Activated naive CD8-positive, alpha-beta T cell treated with anti-CD3 and anti-CD28 coated beads for 36 hours (primary cell): Measurements from ENCODE around the gene KLHL4. TPM values are rescaled to one million over a fixed set of nuclear protein-coding genes. Genes with fewer than 3 reads are reported as not detected.
"Not testable (repeated sequence)": the region's sequence is repeated elsewhere in the genome, so short reads cannot be mapped to it uniquely, and the experiment has no call there.

Experiments used
- DNase-seq: peaks from one replicate; pipeline ENCODE4 v3.0.0; 2021
- H3K27ac Mint-ChIP-seq: one replicate; pipeline ENCODE4 v1.8.0; 2022; ENCODE audit warnings: mild to moderate bottlenecking, moderate library complexity, mixed read lengths
- H3K27me3 Mint-ChIP-seq: one replicate; pipeline ENCODE4 v1.8.0; 2022; ENCODE audit warnings: mild to moderate bottlenecking, mixed read lengths
- H3K36me3 Mint-ChIP-seq: one replicate; pipeline ENCODE4 v1.8.0; 2021; ENCODE audit warnings: mild to moderate bottlenecking, mixed read lengths
- H3K4me1 Mint-ChIP-seq: one replicate; pipeline ENCODE4 v1.8.0; 2021; ENCODE audit warnings: mixed read lengths
- H3K4me3 Mint-ChIP-seq: one replicate; pipeline ENCODE4 v1.8.0; 2022; ENCODE audit warnings: mild to moderate bottlenecking, moderate library complexity, mixed read lengths
- H3K9me3 Mint-ChIP-seq: one replicate; pipeline ENCODE4 v1.8.0; 2022; ENCODE audit warnings: mixed read lengths
- total RNA-seq, 2 experiments: library from RNA; stranded (reverse); gene quantifications; one replicate each; pipeline ENCODE4 v1.2.3, GENCODE V29; 2021

KLHL4 gene
- total RNA-seq, 2 experiments from 2014 or later, result not detected

DNA sequence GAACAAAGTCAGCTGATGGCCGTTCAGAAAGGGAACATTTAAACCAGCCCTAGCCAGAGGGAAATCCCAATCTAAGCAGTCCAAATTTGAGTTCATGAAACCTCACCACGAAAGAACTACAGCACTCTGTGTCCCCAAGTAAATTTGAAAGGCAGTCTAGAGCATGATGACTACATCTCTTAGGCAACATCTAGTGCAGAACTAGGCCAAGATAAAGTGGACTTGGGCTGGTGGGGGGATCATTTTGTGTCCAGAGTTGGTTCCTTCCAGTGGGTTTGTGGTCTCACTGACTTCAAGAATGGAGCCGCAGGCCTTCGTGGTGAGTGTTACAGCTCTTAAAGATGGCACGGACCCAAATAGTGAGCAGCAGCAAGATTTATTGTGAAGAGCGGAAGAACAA, 64.9 kb downstream of the KLHL4 start:
- Mint-ChIP-seq H3K36me3 (no peaks in the 10 kb centered on the region), H3K4me3 (no peak overlapping the region), H3K27me3 (no peaks in the 10 kb centered on the region), H3K9me3 (peaks cover 3% of the 10 kb centered on the region), H3K4me1 (no peaks in the 10 kb centered on the region), H3K27ac (no peak overlapping the region)
- DNase-seq, result no peak

DNA sequence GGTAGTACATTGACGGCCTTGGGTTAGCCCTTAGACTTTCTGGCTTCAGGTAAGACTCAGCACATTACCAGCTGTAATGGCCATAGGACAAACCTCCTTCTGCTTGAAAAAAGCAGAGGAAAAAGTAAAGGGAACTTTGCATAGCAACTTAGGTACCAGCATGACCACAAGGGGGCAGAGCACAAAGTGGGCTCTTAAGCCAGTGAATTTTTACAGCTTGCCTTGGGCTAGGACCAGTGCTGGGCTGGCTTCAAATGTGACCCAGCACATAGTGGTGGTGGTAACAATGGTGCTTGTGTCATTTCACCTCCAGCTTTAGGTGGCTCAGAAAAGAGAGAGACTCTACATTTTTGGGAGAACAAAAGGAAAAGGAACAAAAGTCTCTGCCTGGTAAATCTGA, 66.1 kb downstream of the KLHL4 start:
- no peaks in the 10 kb centered on the region for H3K4me1 Mint-ChIP-seq
- no peak overlapping the region for H3K27ac Mint-ChIP-seq
- no peaks in the 10 kb centered on the region for H3K27me3 Mint-ChIP-seq
- no peak for DNase-seq
- H3K36me3 Mint-ChIP-seq, result no peaks in the 10 kb centered on the region
- H3K4me3 Mint-ChIP-seq, result no peak overlapping the region
- H3K9me3 Mint-ChIP-seq, result peaks cover 5% of the 10 kb centered on the region

DNA sequence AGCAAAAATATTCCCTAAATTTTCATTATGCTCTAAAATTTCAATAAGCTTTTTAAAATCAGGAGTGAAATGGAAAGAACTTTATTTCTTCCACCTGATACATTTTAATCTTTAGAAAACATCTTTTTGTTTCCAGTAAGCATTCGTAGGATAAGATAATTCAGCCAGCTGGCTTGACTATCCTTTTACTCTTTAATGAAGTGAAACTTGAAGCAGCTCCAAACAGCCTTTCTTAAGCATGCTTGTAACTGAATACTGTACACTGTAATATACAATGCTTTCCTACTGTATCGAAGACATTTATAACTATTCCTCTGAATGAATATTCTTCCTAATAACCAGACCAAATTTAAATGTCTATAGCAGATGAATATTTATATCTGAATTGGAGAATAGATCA, 98.8 kb downstream of the KLHL4 start:
- H3K9me3 Mint-ChIP-seq, result no peaks in the 10 kb centered on the region
- no peaks in the 10 kb centered on the region for H3K36me3 Mint-ChIP-seq
- no peak overlapping the region for H3K4me3 Mint-ChIP-seq
- no peak for DNase-seq
- no peak overlapping the region for H3K27ac Mint-ChIP-seq
- H3K27me3 Mint-ChIP-seq, result no peaks in the 10 kb centered on the region
- no peaks in the 10 kb centered on the region for H3K4me1 Mint-ChIP-seq

DNA sequence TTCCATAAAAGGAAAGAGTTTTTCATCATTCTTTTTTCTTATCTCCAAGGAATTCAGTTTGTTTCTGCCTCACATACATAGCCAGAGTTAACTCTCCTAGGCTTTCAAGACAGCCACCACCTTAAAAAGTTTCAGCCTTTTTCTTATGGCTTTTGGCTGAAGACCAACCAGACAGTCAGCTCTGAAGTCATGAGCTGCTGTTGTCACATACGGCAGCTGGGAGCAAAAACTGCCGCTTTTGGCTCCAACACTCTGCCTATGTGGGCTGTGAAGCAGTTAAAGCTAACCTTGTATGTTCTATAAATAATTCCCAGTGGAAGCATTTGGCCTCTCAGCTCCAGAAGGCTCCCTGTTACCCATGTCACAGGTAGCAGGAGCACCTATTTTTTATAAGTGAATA, 104.1 kb downstream of the KLHL4 start:
- no peak overlapping the region for H3K4me3 Mint-ChIP-seq
- no peak overlapping the region for H3K27ac Mint-ChIP-seq
- H3K4me1 Mint-ChIP-seq, result no peaks in the 10 kb centered on the region
- no peaks in the 10 kb centered on the region for H3K27me3 Mint-ChIP-seq
- no peaks in the 10 kb centered on the region for H3K9me3 Mint-ChIP-seq
- no peak for DNase-seq
- H3K36me3 Mint-ChIP-seq, result no peaks in the 10 kb centered on the region

DNA sequence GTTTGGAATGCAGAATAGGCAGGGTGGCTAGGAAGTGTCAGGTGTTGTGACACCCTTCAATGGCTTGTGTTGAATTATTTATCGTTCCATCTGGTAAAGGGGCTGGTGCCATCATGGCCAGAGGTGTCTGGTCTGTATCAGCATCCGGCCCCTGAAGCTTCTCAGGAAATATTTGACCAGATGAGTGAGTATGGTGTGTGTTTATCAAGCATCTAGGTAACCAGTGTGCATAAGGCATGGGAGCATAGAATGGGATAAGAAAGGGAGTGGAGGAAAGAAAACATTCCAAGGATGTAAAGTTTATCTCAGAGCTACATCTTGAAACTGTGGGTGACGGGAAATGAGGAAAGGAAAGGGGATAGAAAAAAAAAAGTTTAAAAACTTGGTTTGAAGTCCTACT, 109.4 kb downstream of the KLHL4 start:
- Mint-ChIP-seq H3K27ac (no peak overlapping the region), H3K4me3 (no peak overlapping the region), H3K4me1 (no peaks in the 10 kb centered on the region), H3K9me3 (no peaks in the 10 kb centered on the region), H3K27me3 (no peaks in the 10 kb centered on the region), H3K36me3 (no peaks in the 10 kb centered on the region)
- no peak for DNase-seq

DNA sequence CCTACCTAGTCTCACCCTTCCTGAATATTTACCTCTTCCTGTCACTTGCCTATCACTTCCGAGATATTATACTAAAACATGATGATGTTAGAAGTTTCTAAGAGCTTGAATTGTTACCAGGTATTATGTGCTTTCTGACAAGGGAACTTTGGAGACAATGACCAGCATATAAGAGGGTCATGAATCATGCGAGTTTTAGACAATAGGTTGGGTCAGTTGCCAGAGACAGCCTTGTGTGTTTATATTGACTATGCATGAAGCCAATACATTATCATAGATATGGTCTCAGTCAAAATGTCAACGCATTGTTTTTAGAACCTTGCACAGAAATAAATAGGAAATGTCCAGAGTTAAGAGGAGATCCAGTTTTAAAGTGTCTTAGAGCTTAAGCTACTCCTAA, 116.8 kb downstream of the KLHL4 start:
- Mint-ChIP-seq H3K9me3 (no peaks in the 10 kb centered on the region), H3K27me3 (no peaks in the 10 kb centered on the region), H3K4me3 (no peak overlapping the region)

DNA sequence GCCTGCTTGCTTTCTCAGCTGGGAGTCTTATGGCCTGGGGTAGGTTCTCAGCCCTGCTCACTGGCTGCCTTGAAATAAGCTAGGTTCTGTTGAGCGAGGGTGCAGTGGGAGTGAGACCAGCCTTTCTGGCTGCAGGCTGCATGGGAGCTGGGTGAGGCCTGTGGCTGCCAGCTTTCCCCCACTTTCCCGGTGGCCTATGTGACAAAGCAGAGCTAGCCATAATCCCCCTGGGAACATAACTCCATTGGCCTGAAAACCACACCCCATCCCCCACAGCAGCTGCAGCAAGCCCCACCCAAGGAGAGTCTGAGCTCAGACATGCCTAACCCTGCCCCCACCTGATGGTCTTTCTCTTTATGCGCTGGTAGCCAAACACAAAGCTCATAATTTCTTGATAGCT, 118.9 kb downstream of the KLHL4 start:
- Mint-ChIP-seq H3K27ac (no peak overlapping the region), H3K36me3 (no peaks in the 10 kb centered on the region), H3K4me1 (no peaks in the 10 kb centered on the region), H3K4me3 (no peak overlapping the region), H3K9me3 (no peaks in the 10 kb centered on the region), H3K27me3 (no peaks in the 10 kb centered on the region)
- DNase-seq, result no peak

More for the DNA sequence above, 116.8 kb downstream of the KLHL4 start:
- Mint-ChIP-seq H3K4me1 (no peaks in the 10 kb centered on the region), H3K27ac (no peak overlapping the region), H3K36me3 (no peaks in the 10 kb centered on the region)
- DNase-seq, result no peak

DNA sequence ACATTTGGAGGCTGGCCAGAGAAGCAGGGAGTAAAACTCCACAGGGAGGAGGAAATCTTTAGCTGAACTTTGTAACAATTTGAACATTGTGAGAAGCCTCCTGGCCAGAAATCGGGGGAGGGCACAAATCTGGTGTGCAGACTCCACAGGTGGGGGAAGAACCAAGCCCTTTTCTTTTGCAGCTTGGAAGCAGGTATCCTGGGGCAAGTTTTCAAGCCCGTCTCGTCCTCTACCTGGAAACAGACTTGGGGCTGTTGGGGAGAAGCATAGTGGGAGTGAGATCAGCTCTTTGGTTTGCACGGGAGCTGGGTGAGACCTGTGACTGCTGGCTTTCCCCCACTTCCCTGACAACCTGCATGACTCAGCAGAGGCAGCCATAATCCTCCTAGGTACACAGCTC, 123.8 kb downstream of the KLHL4 start:
- H3K27me3 Mint-ChIP-seq, H3K27ac Mint-ChIP-seq, H3K4me1 Mint-ChIP-seq, H3K4me3 Mint-ChIP-seq, H3K36me3 Mint-ChIP-seq, H3K9me3 Mint-ChIP-seq, DNase-seq: not testable (repeated sequence)

DNA sequence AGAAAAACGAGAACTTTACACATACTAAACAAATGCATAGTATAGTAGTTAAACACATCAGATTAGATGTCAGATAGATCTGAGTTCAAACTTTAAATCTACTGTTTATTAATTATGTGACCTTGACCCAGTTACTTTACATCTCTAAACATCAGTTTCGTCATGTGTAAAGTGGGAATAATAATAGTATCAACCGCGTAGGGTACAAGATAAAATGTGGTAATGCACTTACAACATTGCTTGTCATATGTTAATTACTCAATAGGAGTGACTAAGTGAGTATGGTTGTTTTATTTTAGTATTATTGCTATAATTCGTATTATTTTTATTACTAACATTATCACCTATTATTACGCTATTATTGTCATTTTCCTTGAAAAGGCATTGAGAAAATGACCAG, 144.2 kb downstream of the KLHL4 start:
- H3K36me3 Mint-ChIP-seq, result no peaks in the 10 kb centered on the region
- H3K27ac Mint-ChIP-seq, result no peak overlapping the region
- DNase-seq, result no peak
- no peaks in the 10 kb centered on the region for H3K4me1 Mint-ChIP-seq
- no peak overlapping the region for H3K4me3 Mint-ChIP-seq
- no peaks in the 10 kb centered on the region for H3K27me3 Mint-ChIP-seq
- H3K9me3 Mint-ChIP-seq, result no peaks in the 10 kb centered on the region

DNA sequence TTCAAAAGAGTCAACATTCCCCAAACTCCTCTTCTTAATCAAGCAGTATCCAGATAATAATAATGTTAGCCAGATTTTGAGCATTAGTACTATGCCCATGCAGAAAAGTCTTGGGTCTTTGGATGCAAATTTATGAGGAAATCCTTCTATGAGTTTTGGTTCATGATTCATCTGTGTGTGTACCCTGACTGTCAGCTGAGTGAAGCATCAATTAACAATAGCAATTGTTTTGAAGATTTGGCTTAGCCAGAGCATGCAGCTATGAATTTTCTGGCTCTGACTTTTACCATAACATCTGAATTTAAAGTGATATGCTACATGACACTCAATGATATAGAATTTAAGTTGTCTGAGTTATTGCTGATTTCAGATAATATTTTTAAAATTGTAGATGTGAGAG, 145.8 kb downstream of the KLHL4 start:
- no peaks in the 10 kb centered on the region for H3K4me1 Mint-ChIP-seq
- no peaks in the 10 kb centered on the region for H3K9me3 Mint-ChIP-seq
- H3K27me3 Mint-ChIP-seq, result no peaks in the 10 kb centered on the region
- H3K4me3 Mint-ChIP-seq, result no peak overlapping the region
- H3K27ac Mint-ChIP-seq, result no peak overlapping the region
- no peaks in the 10 kb centered on the region for H3K36me3 Mint-ChIP-seq
- DNase-seq, result no peak

DNA sequence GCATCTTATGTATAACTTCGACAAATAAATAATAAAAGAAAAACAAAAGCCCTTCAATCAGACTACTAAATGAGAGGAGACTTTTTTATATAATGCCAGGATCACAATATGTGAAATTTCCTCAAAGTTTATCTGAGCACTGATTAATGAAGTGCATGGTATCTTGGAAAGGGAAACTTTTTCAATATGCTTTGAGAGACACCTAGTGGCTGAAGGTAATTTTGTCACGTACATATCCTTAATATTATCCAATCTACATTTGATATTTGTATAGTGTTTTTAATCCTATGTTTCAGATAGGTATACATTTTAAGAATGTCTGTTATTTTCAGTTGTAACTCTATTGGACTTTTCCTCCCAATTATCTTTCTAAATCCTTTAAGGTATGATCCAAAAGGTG, 146.8 kb downstream of the KLHL4 start:
- H3K4me1 Mint-ChIP-seq, result no peaks in the 10 kb centered on the region
- H3K27ac Mint-ChIP-seq, result no peak overlapping the region
- H3K4me3 Mint-ChIP-seq, result no peak overlapping the region
- H3K27me3 Mint-ChIP-seq, result no peaks in the 10 kb centered on the region
- DNase-seq, result no peak
- H3K36me3 Mint-ChIP-seq, result no peaks in the 10 kb centered on the region
- no peaks in the 10 kb centered on the region for H3K9me3 Mint-ChIP-seq

DNA sequence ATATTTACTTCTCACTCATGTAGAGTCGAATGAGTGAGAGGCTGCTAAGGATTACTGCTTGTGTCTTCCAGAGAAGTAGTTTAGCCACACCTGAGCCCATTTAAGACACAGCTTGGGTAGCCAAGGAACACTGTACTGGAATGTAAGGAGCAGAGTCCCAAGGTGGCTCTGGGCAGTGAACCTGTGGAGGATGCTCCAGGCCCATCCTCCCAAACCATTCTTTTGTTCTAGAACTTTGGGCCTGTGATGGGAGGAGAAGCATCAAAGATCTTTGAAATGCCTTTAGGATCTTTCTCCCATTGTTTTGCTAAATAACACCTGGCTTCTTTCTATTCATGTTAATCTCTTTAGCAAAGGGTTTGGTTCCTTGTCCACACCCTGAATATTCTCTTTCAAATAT, 162.2 kb downstream of the KLHL4 start:
- no peaks in the 10 kb centered on the region for H3K9me3 Mint-ChIP-seq
- DNase-seq, result no peak
- no peak overlapping the region for H3K27ac Mint-ChIP-seq
- H3K27me3 Mint-ChIP-seq, result no peaks in the 10 kb centered on the region
- H3K4me3 Mint-ChIP-seq, result no peak overlapping the region
- H3K36me3 Mint-ChIP-seq, result no peaks in the 10 kb centered on the region
- H3K4me1 Mint-ChIP-seq, result no peaks in the 10 kb centered on the region

DNA sequence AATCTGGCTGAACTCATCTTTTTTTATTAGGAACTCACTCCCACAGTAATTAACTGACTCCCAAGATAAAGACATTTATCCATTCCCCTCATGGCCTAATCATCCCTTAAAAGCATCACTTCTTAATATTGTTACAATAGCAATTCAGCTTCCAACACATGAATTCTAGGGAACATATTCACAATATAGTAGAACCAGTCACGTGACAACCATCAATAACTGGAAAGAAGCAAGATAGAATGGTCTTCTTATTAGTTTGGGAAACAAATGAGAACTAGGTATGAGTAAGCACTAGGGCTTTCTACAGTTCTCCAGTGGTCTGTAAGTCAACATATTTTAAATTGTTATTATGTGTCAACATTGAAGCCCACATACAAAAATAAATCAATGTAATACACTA, 170.1 kb downstream of the KLHL4 start:
- no peak for DNase-seq
- Mint-ChIP-seq H3K36me3 (no peaks in the 10 kb centered on the region), H3K27ac (no peak overlapping the region), H3K9me3 (peaks cover 1% of the 10 kb centered on the region), H3K27me3 (no peaks in the 10 kb centered on the region), H3K4me3 (no peak overlapping the region), H3K4me1 (no peaks in the 10 kb centered on the region)

DNA sequence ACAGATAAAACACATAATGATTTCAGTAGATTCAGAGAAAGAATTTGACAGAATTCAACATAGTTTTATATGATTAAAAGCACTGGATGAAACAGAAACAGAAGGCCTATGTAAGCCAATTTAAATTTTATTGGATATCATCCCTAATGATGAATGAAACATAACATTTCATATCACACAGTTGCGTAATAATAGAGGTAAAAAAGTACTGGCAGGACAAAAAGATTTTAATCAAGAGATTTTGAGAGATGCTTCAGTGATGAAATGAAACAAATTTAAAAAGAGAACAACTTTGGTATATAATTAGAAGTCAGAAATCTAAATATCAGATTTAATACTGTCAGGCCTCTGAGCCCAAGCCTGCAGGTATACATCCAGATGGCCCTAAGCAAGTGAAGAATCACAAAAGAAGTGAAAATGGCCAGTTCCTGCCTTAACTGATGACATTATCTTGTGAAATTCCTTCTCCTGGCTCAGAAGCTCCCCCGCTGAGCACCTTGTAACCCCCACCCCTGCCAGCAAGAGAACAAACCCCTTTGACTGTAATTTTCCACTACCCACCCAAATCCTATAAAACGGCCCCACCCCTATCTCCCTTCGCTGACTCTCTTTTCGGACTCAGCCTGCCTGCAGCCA, 170.6 kb downstream of the KLHL4 start:
- H3K9me3 Mint-ChIP-seq, H3K36me3 Mint-ChIP-seq, H3K4me3 Mint-ChIP-seq, H3K4me1 Mint-ChIP-seq, H3K27ac Mint-ChIP-seq, H3K27me3 Mint-ChIP-seq, DNase-seq: not testable (repeated sequence)

DNA sequence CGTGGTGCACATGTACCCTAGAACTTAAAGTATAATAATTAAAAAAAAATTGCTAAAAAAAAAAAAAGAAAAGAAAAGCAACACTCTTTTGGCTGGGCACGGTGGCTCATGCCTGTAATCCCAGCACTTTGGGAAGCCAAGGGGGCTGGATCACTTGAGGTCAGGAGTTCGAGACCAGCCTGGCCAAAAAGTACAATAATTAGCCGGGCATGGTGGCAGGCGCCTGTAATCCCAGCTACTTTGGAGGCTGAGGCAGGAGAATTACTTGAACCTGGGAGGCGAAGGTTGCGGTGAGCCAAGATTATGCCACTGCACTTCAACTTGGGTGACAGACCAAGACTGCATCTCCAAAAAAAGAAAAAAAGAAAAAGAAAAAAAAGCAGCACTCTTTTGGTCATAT, 171.6 kb downstream of the KLHL4 start:
- not testable (repeated sequence) for H3K9me3 Mint-ChIP-seq, H3K36me3 Mint-ChIP-seq, H3K4me3 Mint-ChIP-seq, DNase-seq, H3K4me1 Mint-ChIP-seq, H3K27ac Mint-ChIP-seq, H3K27me3 Mint-ChIP-seq

DNA sequence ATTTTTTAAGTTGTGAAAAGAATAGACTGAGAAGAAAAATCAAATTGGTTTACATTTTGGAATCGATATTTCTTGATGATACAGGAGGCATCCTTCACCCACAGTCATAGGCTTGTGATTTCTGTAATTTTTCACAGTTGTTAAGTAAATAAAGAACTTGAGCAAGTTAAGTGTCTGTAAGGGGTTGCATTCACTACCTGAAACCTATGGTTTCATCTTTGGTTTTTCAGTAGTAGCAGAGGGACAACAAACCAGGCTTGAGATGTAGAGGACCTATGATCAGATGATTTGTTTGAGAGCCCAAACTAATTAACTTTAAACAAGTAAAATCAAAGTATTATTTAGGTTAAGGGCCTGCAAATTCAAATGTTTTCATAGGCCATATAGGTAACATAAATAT, 175.6 kb downstream of the KLHL4 start:
- no peaks in the 10 kb centered on the region for H3K36me3 Mint-ChIP-seq

DNA sequence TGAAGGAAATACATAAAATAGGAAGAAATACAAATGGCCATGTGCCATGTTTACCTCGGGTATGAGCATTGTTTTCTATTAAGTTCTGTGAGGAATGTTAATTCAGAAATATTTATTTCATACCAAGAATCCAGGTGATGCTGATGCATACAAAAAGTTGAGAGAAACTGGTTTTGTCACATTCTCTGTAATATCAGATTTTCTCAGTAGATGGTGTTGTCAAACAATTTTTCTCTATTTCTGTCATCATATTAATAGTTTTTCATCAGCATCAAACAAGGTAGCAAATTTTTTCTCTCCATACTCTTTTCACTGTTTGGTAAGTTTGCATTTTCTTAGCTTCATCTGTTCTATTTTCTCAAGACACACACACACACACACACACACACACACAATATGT, 179.8 kb downstream of the KLHL4 start:
- DNase-seq, result no peak
- H3K4me1 Mint-ChIP-seq, result no peaks in the 10 kb centered on the region
- peaks cover 2% of the 10 kb centered on the region for H3K9me3 Mint-ChIP-seq
- H3K27me3 Mint-ChIP-seq, result no peaks in the 10 kb centered on the region
- H3K27ac Mint-ChIP-seq, result no peak overlapping the region
- H3K36me3 Mint-ChIP-seq, result no peaks in the 10 kb centered on the region
- no peak overlapping the region for H3K4me3 Mint-ChIP-seq

More for the DNA sequence above, 175.6 kb downstream of the KLHL4 start:
- no peak for DNase-seq
- Mint-ChIP-seq H3K27me3 (no peaks in the 10 kb centered on the region), H3K27ac (no peak overlapping the region), H3K4me1 (no peaks in the 10 kb centered on the region), H3K4me3 (no peak overlapping the region), H3K9me3 (peaks cover 4% of the 10 kb centered on the region)
